Astrocyte of the spinal cord (primary cell): ENCODE measurements around the gene KIF18A.

Experiments
- DNase-seq: peaks from one replicate; pipeline ENCODE4 v3.0.0; 2011; ENCODE audit warnings: low read depth, low spot score
- H3K4me3 ChIP-seq: 2 replicates; pipeline ENCODE4 v1.5.1; 2011; ENCODE audit warnings: low read depth, mild to moderate bottlenecking, low read length, moderate library complexity
- CTCF ChIP-seq: IDR thresholded peaks from 2 replicates; pipeline ENCODE4 v1.5.1; 2012; ENCODE audit warnings: low read depth, mild to moderate bottlenecking, low read length, inconsistent platforms
- in situ Hi-C: cut with HindIII; loops from 2 replicates; pipeline ENCODE4 v1.10.0; 2017; ENCODE audit warnings: low sequenced_read_pairs

Gene KIF18A

GRCh38 chr11:28107750-28108618 is at the start of gene KIF18A, which contains the start of gene METTL15:
TSS of gene KIF18A (minus strand) at chr11:28108156. CDS start at chr11:28097947, 10,209 bp downstream.
TSS of gene METTL15 (plus strand) at chr11:28108388. CDS start at chr11:28113335, 4,947 bp downstream.
- DNase-seq, result peak; percentile 100
- in situ Hi-C loops, result no loop called here
- TF ChIP-seq CTCF, result no peak

GRCh38 chr11:28153586-28153985 is 45.6 kb upstream of the KIF18A start:
- no peak overlapping the region for H3K4me3 ChIP-seq
- TF ChIP-seq CTCF, result no peak
- no peak for DNase-seq
- in situ Hi-C loops, result no loop called here

More at GRCh38 chr11:28107750-28108618, at the start of gene KIF18A, which contains the start of gene METTL15:
- peak within 1 kb of the TSS; percentile 84 for H3K4me3 ChIP-seq

- in situ Hi-C loops, result no loop called here
- TF ChIP-seq CTCF, result no peak
- DNase-seq, result no peak
- no peak overlapping the region for H3K4me3 ChIP-seq
Measured at GRCh38 chr11:28152743-28153142, 44.8 kb upstream of the KIF18A start.

- TF ChIP-seq CTCF, result no peak
- no peak overlapping the region for H3K4me3 ChIP-seq
- in situ Hi-C loops, result no loop called here
- DNase-seq, result peak; percentile 92
Measured at GRCh38 chr11:28146123-28146751, 38.3 kb upstream of the KIF18A start.

GRCh38 chr11:28144808-28145207 is 36.9 kb upstream of the KIF18A start:
- peak; percentile 68 for DNase-seq
- TF ChIP-seq CTCF, result no peak
- in situ Hi-C loops, result no loop called here
- no peak overlapping the region for H3K4me3 ChIP-seq

GRCh38 chr11:28142724-28143123 is 34.8 kb upstream of the KIF18A start:
- DNase-seq, result no peak
- in situ Hi-C loops, result no loop called here
- no peak for TF ChIP-seq CTCF
- H3K4me3 ChIP-seq, result no peak overlapping the region
